Measurements from ENCODE around the gene WDR70. TPM values are rescaled to one million over a fixed set of nuclear protein-coding genes. Genes with fewer than 3 reads are reported as not detected.

The WDR70 gene
- total and polyA plus RNA-seq, 4 donors = 34.4 to 54.8 (median 38.8) TPM

DNA sequence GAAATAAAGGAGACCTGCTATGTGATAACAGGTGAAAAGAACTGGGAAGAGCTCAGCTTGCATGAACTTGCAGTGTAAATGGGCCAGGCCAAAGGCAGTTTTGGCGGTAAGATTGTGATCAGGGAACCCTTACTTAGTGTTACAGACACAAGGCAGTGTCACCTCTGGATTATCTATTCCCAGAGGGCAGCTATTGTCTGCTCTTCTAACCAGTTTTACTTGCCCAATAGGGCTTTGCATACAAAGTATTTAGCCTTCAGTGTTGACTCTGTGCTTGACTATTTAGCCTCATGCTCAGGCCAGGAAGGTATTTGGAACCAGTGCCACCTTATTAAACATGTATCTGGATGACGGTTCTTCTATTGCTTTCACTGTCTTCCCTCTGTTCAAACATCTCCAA lies 422.4 kb downstream of the WDR70 start:
- Histone ChIP-seq H3K4me1 (ENCODE audit: control insufficient read depth, insufficient read depth, low read length) (no peaks in the 10 kb centered on the region), H3K27ac (ENCODE audit: low read depth, low read length) (no peak overlapping the region), H3K9me3 (ENCODE audit: control insufficient read depth, insufficient read depth, low read length) (no peaks in the 10 kb centered on the region), H3K27me3 (ENCODE audit: control insufficient read depth, insufficient read depth, low read length) (no peaks in the 10 kb centered on the region), H3K36me3 (ENCODE audit: control insufficient read depth, insufficient read depth, low read length) (no peaks in the 10 kb centered on the region), H3K4me3 (ENCODE audit: low read depth, low read length) (no peak overlapping the region)
- no peak for DNase-seq (ENCODE audit: low read depth in 4 of 6, low spot score in 6 of 6)
- WGBS (ENCODE audit: insufficient coverage) = 75% methylated on average over 2 of the region's 2 CpGs

Small RNAs within 50 kb of the gene (small RNA-seq; reads per million reads assigned to genes)
- gene RNU6-1190P (ENCODE audit: low replicate concordance) (not detected), gene RNU6-484P (ENCODE audit: low replicate concordance) (not detected)

Other genes with a start within 250 kb of the WDR70 start
- 10 to 100 TPM; 60.6 to 72.8 TPM for gene CPLANE1, start 129.9 kb upstream of the WDR70 start, total RNA-seq
- gene CPLANE1, start 129.9 kb upstream of the WDR70 start, polyA plus RNA-seq (ENCODE audit: insufficient read length in 2 of 2) = 10 to 100 TPM; 35.4 to 36.5 TPM
- gene NUP155, start 8.2 kb upstream of the WDR70 start, total RNA-seq = 10 to 100 TPM; 36.3 to 53.1 TPM
- 10 to 100 TPM; 19.7 to 20.0 TPM for gene NUP155, start 8.2 kb upstream of the WDR70 start, polyA plus RNA-seq (ENCODE audit: insufficient read length in 2 of 2)

Measured in spinal cord (tissue), 10 donors.